GM18909 (cell line): ENCODE data around the gene SMPD4.
"Not testable (repeated sequence)": the region's sequence is repeated elsewhere in the genome, so short reads cannot be mapped to it uniquely, and the experiment has no call there.

ENCODE experiments used
- ATAC-seq: cut with Tn5 transposase; IDR thresholded peaks from one replicate; pipeline ENCODE4 v1.9.1; 2021; ENCODE audit warnings: mild to moderate bottlenecking; ENCODE audit not compliant: unreplicated experiment, poor library complexity

The SMPD4 gene

DNA sequence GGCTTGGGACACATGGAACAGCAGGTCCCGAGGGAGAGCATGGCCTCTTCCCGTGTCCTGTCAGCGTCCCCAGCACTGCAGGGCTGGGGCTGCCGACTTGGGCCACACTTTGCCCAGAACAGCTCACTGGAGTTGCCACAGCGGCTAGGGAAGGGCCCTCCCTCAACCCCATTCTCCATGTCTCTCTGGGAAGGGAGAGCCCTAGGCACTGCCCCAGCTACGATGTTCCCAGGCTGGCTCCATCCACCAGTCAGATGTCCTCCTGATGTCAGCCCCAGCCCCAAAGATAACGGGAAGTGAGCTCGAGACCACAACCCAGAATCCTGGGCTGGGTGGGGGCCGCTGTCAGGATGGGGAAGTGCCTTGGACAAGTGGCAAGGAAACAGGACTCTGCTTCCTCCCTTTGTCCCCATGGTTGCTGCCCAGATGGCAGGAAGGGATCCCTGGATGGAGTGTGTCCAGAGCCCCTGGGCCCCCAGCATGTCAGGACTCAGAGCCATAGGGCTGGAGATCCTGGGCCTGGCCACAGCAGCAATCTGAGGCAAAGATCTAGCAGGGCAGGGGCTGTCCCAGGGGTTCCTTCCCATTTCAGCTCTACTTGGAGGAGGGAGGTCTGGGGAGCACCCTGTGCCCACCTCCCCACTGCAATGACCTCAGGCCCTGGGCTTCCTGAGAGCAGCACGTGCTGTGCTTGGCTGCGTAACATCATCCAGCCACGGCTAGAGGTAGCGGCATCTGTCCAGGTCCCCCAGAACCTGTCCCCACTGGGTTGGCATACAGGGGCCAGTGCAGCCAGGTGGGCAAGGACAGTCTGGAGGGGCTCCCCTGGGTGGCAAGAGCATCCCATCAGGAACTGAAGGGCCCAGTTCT lies 38.8 kb downstream of the SMPD4 start:
- not testable (repeated sequence) for ATAC-seq

- not testable (repeated sequence) for ATAC-seq
Observed at GRCh38 chr2:130141645-130142370, 39.6 kb downstream of the SMPD4 start.

DNA sequence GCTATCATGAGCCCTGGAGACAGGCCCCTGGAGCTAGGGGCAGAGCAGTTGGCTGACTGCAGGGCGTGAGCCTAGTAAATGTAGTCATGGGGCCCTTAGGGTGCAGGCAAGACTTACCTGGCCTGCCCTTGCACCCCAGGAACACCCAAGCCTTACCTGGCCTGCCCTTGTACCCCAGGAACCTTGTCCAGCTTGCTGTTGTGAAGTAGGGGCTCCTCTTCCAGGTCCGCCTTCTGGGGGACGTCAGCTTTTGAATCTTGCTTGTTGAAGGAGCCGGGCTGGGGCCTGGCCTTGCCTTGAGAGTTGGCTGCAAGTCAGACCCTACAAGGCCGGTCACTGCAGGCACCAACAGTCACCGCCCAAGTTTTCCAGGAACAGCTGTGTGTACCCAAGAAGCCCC lies 40.4 kb downstream of the SMPD4 start:
- ATAC-seq: not testable (repeated sequence)

DNA sequence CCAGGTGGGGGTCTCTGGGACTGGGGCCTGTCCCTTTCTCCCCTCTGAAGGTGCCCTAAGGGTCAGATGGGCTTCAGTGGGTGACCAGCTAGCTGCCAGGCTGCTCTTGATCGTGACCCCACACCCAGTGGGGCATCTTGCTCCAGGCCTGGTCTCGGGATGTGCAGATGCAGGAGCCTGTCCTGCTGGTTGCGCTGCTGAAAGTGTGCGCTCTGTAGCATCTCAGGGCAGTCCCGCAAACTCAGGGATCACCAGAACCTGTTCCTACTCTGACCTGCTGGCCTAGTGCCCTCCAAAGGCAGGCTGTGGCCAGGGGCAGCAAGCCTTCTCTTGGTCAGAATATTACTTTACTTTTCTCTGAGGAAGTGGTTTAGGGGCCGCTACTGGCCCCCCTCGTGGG lies 40.9 kb downstream of the SMPD4 start:
- not testable (repeated sequence) for ATAC-seq

DNA sequence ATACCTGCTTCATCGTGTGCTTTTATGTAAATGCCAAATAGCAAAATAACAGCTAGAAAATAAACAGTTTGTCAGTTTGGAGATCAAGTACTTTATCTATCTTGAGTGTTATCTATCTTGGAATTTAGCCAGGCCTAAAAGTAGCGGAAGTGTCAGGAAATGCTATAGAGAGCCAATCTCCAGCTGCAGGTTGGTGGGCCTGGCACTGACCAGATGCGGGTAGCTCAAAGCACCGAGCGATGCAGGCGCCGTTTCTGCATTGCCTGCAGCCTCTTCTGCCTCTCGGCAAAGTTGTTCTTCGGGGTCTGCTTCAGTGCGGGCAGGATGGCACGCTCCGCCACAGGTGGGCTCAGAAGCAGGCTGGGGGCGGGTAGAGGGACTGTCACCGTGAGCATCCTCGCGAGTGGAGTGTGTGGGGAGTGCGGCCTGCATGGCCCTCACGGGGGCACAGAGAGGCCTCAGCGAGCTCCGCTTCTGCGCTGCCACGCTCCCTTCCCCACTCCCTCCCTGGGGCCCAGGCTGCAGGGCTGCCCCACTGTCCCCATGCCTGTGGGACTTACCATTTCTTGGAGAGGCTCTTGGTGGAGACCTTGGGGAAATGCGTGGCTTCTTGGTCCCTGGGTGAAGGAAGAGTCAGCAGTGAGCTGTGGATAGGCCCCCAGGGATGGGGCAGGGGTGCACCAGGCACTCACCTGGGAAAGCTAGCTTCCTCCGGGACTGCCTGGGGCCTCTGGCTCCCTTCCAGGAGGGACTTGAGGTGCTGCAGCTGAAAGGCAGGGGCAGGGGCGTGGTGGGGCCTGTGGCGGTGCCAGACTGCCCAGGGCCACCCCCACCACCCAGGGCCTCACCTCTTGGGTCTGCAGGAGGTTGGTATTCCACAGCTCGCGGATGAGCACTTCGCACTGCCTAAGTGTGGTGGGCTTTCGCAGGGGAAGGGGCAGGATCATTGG lies 41.8 kb downstream of the SMPD4 start:
- ATAC-seq: not testable (repeated sequence)

DNA sequence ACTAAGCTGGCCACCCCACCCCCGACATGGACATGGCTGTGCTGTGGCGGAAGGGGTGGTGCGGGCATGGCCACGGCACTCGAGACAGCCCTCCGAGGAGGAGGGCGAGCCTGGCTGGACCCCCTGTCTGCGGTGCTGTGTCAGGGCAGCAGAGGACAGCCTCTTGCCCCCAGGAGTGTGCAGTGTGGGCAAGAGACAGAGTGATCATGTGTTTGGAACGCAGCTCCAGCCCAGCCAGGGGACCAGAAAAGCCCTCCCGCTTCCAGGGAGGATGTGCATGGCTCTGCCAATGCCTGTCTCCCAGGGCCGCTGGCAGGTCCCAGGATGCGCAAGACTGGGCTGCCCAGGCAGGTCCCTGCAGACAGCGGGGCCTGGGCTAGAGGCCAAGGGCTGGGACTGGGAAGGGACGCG lies 42.6 kb downstream of the SMPD4 start:
- ATAC-seq: not testable (repeated sequence)

DNA sequence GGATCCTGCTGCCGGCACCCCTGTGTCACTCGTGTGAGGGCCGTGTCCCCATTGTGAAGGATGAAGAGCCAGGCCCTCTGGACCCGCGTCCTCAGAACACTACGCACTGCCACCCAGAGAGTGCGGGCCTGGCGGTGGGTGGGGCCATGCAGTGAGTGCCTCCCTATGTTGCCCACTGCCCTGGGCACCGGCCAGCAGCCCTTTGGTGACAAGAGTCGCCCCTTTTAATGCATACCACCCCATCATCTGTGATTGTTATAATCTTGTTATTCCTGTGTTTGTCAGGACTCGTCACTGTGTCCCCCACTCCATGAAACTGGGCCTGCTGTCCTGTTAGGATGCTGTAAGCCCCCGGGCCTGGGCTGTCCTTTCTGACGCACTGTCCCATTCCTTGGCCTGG lies 43.1 kb downstream of the SMPD4 start:
- not testable (repeated sequence) for ATAC-seq

DNA sequence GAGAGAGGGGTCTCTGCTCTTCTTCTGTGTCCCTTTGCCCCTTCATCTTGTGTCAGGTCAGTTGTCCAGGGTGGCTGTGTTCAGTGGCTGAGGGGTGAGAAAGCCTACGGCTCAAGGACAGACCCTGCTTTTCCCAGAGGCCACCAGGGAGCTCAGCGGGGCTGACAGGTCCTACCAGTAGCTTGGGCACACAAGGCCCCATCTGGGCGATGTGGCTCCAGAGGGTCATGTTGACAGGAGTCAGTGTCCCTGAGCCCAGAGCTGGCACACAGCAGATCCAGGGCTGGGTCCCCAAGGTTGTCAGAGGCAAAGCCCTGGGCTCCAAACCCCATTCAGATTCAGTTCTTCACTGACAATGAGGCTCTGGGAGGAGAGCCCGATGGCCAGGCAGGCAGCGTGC lies 44.3 kb downstream of the SMPD4 start:
- ATAC-seq: not testable (repeated sequence)

- not testable (repeated sequence) for ATAC-seq
Observed at GRCh38 chr2:130136546-130136945, 44.9 kb downstream of the SMPD4 start.

- ATAC-seq: no peak
Observed at GRCh38 chr2:130135692-130136541, 45.5 kb downstream of the SMPD4 start.

- ATAC-seq: not testable (repeated sequence)
Observed at GRCh38 chr2:130129120-130129829, 52.1 kb downstream of the SMPD4 start, which contains the start of gene POTEF. Gene POTEF, minus strand, starts transcription at chr2:130129222. Its CDS starts 8,707 bp downstream, at chr2:130120515.

DNA sequence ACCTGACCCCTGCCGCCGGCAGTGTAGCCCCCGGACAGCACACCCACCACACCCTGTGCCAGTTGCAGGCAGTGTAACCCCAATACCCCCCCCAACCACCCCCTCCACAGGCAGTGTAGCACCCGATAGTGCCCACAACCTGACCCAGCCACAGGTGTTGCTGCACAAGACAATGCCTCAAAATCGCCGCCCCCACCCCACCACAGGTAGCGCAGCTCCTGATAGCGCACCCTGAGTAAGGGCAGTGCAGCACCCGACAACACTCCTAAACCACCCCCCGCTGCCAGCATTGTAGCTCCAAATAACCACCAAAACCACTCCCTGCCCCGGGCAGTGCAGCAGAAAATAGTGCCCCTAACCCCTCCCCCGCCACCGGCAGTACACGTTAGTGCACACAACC lies 52.9 kb downstream of the SMPD4 start:
- not testable (repeated sequence) for ATAC-seq

- ATAC-seq: not testable (repeated sequence)
Observed at GRCh38 chr2:130127726-130128125, 53.7 kb downstream of the SMPD4 start.

DNA sequence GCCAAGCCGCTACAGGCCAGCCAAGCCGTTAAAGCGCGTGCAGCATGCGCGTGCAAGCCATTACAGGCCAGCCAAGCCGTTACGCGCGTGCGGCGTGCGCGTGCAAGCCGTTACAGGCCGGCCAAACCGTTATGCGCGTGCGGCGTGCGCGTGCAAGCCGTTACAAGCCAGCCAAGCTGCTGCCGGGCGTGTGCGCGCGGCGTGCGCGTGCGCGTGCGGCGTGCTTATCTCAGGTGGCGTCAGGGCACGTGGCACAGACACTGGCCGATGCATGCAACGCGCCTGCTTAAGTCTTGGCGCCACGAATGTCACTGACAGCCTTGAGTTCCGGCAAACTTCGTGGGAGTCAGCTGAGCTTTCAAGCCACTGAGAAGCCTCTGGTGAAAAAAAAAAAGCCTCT lies 60.5 kb downstream of the SMPD4 start:
- ATAC-seq: not testable (repeated sequence)

DNA sequence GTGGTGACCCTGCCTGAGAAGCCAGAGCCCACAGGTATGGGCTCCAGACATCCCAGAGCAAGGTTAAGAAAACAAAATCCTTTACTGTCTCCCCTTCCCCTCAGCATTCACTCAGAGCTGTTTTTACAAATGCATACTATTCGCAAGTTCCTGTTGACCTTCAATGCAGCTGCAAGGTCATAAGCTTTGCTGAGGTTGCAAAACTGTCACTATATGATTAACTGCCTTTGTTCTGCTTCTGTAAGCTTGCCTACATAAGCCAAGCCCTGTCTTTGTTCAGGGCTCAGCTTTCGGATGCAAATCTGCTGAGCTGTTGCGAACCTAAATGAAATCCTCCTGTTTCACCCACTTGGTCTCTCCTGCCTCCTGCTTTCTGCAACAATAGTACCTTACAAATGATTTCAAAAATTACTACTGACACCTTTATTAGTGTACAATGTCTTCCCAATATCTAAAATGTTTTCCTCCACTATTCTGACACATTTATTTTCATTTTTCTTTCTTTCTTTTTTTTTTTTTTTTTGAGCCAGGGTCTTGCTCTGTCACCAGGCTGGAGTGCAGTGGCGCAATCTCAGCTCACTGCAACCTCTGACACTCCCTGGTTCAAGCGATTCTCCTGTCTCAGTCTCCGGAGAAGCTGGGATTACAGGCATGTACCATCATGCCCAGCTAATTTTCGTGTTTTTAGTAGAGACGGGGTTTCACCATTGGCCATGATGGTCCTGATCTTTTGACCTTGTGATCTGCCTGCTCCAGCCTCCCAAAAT lies 78.6 kb downstream of the SMPD4 start:
- ATAC-seq: not testable (repeated sequence)
